Right lobe of liver (tissue), 6 donors: ENCODE data around the gene CYP2A6. TPM values are rescaled to one million over a fixed set of nuclear protein-coding genes. Genes with fewer than 3 reads are reported as not detected.
A peak's percentile ranks its signal among the peaks of the same experiment; 100 is the strongest.
"Not testable (repeated sequence)": the region's sequence is repeated elsewhere in the genome, so short reads cannot be mapped to it uniquely, and the experiment has no call there.

ENCODE experiments used
- ATAC-seq, 4 donors: fragments of 200-7000 bp; cut with Tn5 transposase; one replicate each; pipeline ENCODE4 v1.9.1; 2020; ENCODE audit warnings: mild to moderate bottlenecking in 4 of 4, moderate library complexity in 4 of 4
- DNase-seq, 3 donors: peaks; one replicate each; pipeline ENCODE4 v3.0.0-alpha.2; 2020
- H3K27ac ChIP-seq, 3 donors: fragments of 200-600 bp; one replicate each; pipeline ENCODE4 v1.8.0; 2022
- H3K27me3 ChIP-seq, 2 donors: fragments of 200-600 bp; one replicate each; pipeline ENCODE4 v1.8.0; 2022
- H3K36me3 ChIP-seq, 4 donors: fragments of 200-600 bp; sonication (generic) in 1 of 4; one replicate each; pipeline versions ENCODE4 v1.5.1 to v1.8.0; 2017 to 2022; ENCODE audit warnings: control low read depth in 1 of 4
- H3K4me1 ChIP-seq, 4 donors: fragments of 200-600 bp; sonication (generic) in 1 of 4; one replicate each; pipeline versions ENCODE4 v1.5.1 to v1.8.0; 2017 to 2022; ENCODE audit warnings: control low read depth in 1 of 4
- H3K4me3 ChIP-seq, 3 donors: fragments of 200-600 bp; one replicate each; pipeline ENCODE4 v1.8.0; 2022
- H3K9me3 ChIP-seq, 4 donors: fragments of 200-600 bp; sonication (generic) in 1 of 4; one replicate each; pipeline versions ENCODE4 v1.5.1 to v1.8.0; 2017 to 2022; ENCODE audit warnings: control low read depth in 1 of 4
- CTCF ChIP-seq, 4 donors: fragments of 200-600 bp in 3 of 4; fragments of 450-650 bp in 1 of 4; IDR thresholded peaks; one replicate each; pipeline versions ENCODE4 v1.5.1 to v1.8.0; 2016 to 2022; ENCODE audit warnings: antibody characterized with exemption in 4 of 4, mild to moderate bottlenecking in 2 of 4
- POLR2A ChIP-seq: fragments of 450-650 bp; IDR thresholded peaks from one replicate; pipeline ENCODE4 v1.6.1; 2017; ENCODE audit warnings: antibody characterized with exemption, mild to moderate bottlenecking
- WGBS: methylation state at CpG from one replicate; pipeline ENCODE4 v1.1.6; 2018; ENCODE audit warnings: low coverage, low lambda C conversion rate; ENCODE audit not compliant: insufficient coverage; ENCODE audit errors: missing lambda C conversion rate; 5-methylcytosine and 5-hydroxymethylcytosine counted together
- intact Hi-C, 2 donors: fragments of 100-400 bp; cut with DNase I; formaldehyde crosslinking; loops; one replicate each; pipeline versions ENCODE4 v1.11.2 to v1.14.1; 2022
- total RNA-seq, 6 experiments: library from RNA; depleted of rRNA in 2 of 6; stranded (reverse); fragments of >200 nt in 2 of 6; fragmentation: NEBNext Ultra II Directional in 3 of 6; extraction: Animal tissue kit (Norgen Biotek cat#: 25700) in 3 of 6; gene quantifications; one replicate each; pipeline versions ENCODE4 v1.1.0 to v1.2.4, GENCODE V29; 2016 to 2023
- donor health status: DM: no; HTN: yes; CAD: no.
- donor health status: DM: no; HTN: no; CAD: no.
- donor health status: DM: no; HTN: no; CAD: no.
- donor health status: DM: no; HTN: yes; CAD: no.
- donor health status: DM: no; HTN: yes; CAD: no.

Gene CYP2A6
- total RNA-seq, 6 experiments from 2014 or later = 73.6 to 3,618 (median 1,239) TPM

GRCh38 chr19:40858109-40858508 lies 7.9 kb upstream of the CYP2A6 start:
- peaks cover 0 to 17% (median 3%) of the 10 kb centered on the region in 4 donors for H3K4me1 ChIP-seq
- H3K9me3 ChIP-seq = no peaks in the 10 kb centered on the region
- ATAC-seq (no peak), DNase-seq (no peak)
- TF ChIP-seq CTCF (IDR thresholded peaks at IDR 0.05) = no peak
- TF ChIP-seq POLR2A = no peak
- intact Hi-C loops = no loop called here
- no peak overlapping the region for H3K27ac ChIP-seq
- WGBS = 91% methylated on average over 5 of the region's 5 CpGs
- H3K27me3 ChIP-seq = no peaks in the 10 kb centered on the region
- no peaks in the 10 kb centered on the region for H3K36me3 ChIP-seq
- H3K4me3 ChIP-seq = no peak overlapping the region

- Histone ChIP-seq H3K27ac (peak overlapping the region in 2 of 3 donors; percentile 51 to 85), H3K4me3 (peak overlapping the region in 1 of 3 donors; percentile 21), H3K4me1 (peaks cover 0 to 17% (median 3%) of the 10 kb centered on the region in 4 donors)
- H3K9me3 ChIP-seq, H3K36me3 ChIP-seq, intact Hi-C loops, H3K27me3 ChIP-seq: not testable (repeated sequence)
- DNase-seq (peak in 1 of 3 donors; percentile 65), ATAC-seq (peak; percentile 69 to 83 (median 78))
- WGBS = 6% methylated on average over 2 of the region's 3 CpGs
Measured at GRCh38 chr19:40852467-40853152, 2.4 kb upstream of the CYP2A6 start.

GRCh38 chr19:40846722-40847121 lies 3.5 kb downstream of the CYP2A6 start:
- peak in 2 of 4 donors; percentile 36 to 57 for ATAC-seq
- H3K4me1 ChIP-seq, H3K4me3 ChIP-seq, H3K9me3 ChIP-seq, intact Hi-C loops, DNase-seq, H3K27me3 ChIP-seq, H3K27ac ChIP-seq: not testable (repeated sequence)
- 70% methylated on average over 3 of the region's 8 CpGs for WGBS
- peaks cover 0 to 12% (median 2%) of the 10 kb centered on the region in 4 donors for H3K36me3 ChIP-seq

GRCh38 chr19:40843653-40844052 lies 6.6 kb downstream of the CYP2A6 start:
- DNase-seq (peak in 1 of 3 donors; percentile 67), ATAC-seq (peak; percentile 0 to 45 (median 10))
- H3K27me3 ChIP-seq, H3K27ac ChIP-seq, H3K4me3 ChIP-seq, intact Hi-C loops, H3K9me3 ChIP-seq, H3K4me1 ChIP-seq: not testable (repeated sequence)
- 50% methylated on average over 4 of the region's 19 CpGs for WGBS
- peaks cover 0 to 12% (median 2%) of the 10 kb centered on the region in 4 donors for H3K36me3 ChIP-seq

- DNase-seq = not testable (repeated sequence)
Measured at GRCh38 chr19:40842997-40843652, 7.1 kb downstream of the CYP2A6 start.

GRCh38 chr19:40842012-40842411 lies 8.2 kb downstream of the CYP2A6 start:
- intact Hi-C loops, H3K27ac ChIP-seq, H3K36me3 ChIP-seq, H3K9me3 ChIP-seq, DNase-seq, H3K4me1 ChIP-seq, H3K27me3 ChIP-seq, H3K4me3 ChIP-seq: not testable (repeated sequence)
- 19% methylated on average over 2 of the region's 3 CpGs for WGBS
- peak in 1 of 4 donors; percentile 14 for ATAC-seq

More at GRCh38 chr19:40842997-40843652, 7.1 kb downstream of the CYP2A6 start:
- H3K27ac ChIP-seq, intact Hi-C loops, H3K9me3 ChIP-seq, H3K36me3 ChIP-seq, H3K4me3 ChIP-seq, H3K27me3 ChIP-seq, H3K4me1 ChIP-seq: not testable (repeated sequence)
- peak in 2 of 4 donors; percentile 1 to 6 for ATAC-seq
- WGBS = 67% methylated on average over 6 of the region's 12 CpGs

- H3K4me3 ChIP-seq, DNase-seq, intact Hi-C loops, H3K36me3 ChIP-seq, H3K27ac ChIP-seq, H3K27me3 ChIP-seq, ATAC-seq, H3K9me3 ChIP-seq, H3K4me1 ChIP-seq: not testable (repeated sequence)
- 67% methylated on average over 1 of the region's 1 CpG for whole genome bisulfite sequencing
Measured at GRCh38 chr19:40838477-40838876, 11.8 kb downstream of the CYP2A6 start.
